ENCODE data around the gene RAPGEF4.

The RAPGEF4 gene

DNA sequence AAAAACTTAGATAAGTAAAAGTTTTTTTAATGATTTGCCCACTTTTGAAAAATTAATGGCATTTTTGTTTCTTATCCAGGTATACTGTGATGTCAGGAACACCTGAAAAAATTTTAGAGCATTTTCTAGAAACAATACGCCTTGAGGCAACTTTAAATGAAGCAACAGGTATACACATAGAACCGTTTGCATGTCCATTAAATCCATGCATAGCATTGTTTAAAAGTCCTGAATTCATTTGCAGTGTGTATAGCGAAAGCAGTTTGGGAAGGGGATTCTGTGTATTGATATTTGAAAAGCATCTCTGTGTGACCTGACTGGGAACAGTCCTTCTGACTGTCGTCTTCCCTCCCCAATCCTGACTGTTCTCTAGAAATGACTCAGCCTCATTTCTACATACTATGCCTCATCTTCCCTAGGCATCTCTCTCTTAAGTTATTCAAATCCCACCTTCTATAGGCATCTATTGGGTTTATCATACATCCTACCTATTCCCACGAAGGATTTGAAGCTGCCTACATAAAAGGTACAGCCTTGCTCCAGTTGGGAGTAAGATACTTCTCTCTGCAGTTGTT, 260.8 kb downstream of the RAPGEF4 start:
- ATAC-seq (replicated peaks) (no peak), DNase-seq (no peak)
- Mint-ChIP-seq H3K27ac (no peak overlapping the region), H3K4me1 (no peaks in the 10 kb centered on the region), H3K9me3 (no peaks in the 10 kb centered on the region), H3K4me3 (no peak overlapping the region), H3K36me3 (no peaks in the 10 kb centered on the region), H3K27me3 (peaks cover 15 to 24% of the 10 kb centered on the region in 2 donors)

DNA sequence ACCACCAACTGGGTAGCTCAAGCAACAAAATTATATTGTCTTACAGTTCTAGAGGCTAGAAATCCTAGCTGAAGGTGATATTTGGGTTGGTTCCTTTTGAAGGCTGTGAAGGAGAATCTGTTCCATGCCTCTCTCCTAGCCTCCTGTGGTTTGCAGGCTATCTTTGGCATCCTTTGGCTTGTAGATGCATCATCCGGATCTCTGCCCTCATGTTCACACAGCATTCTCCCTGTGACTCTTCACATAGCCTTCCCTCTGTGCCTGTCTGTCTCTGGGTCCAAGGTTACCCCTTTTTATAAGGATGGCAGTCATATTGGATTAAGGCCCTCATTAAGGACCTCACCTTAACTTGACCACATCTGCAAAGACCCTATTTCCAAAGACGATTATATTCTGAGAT, 261.4 kb downstream of the RAPGEF4 start:
- ATAC-seq (replicated peaks) (no peak), DNase-seq (no peak)
- Mint-ChIP-seq H3K27ac (no peak overlapping the region), H3K36me3 (no peaks in the 10 kb centered on the region), H3K4me1 (no peaks in the 10 kb centered on the region), H3K4me3 (no peak overlapping the region), H3K27me3 (peaks cover 15 to 26% of the 10 kb centered on the region in 2 donors), H3K9me3 (no peaks in the 10 kb centered on the region)

- no peak for DNase-seq
- Mint-ChIP-seq H3K4me1 (no peaks in the 10 kb centered on the region), H3K27me3 (peaks cover 15 to 32% of the 10 kb centered on the region in 2 donors), H3K36me3 (no peaks in the 10 kb centered on the region), H3K4me3 (no peak overlapping the region), H3K9me3 (no peaks in the 10 kb centered on the region), H3K27ac (no peak overlapping the region)
- no peak for ATAC-seq (replicated peaks)
These were observed 263.1 kb downstream of the RAPGEF4 start for GRCh38 chr2:172998547-172999272.

DNA sequence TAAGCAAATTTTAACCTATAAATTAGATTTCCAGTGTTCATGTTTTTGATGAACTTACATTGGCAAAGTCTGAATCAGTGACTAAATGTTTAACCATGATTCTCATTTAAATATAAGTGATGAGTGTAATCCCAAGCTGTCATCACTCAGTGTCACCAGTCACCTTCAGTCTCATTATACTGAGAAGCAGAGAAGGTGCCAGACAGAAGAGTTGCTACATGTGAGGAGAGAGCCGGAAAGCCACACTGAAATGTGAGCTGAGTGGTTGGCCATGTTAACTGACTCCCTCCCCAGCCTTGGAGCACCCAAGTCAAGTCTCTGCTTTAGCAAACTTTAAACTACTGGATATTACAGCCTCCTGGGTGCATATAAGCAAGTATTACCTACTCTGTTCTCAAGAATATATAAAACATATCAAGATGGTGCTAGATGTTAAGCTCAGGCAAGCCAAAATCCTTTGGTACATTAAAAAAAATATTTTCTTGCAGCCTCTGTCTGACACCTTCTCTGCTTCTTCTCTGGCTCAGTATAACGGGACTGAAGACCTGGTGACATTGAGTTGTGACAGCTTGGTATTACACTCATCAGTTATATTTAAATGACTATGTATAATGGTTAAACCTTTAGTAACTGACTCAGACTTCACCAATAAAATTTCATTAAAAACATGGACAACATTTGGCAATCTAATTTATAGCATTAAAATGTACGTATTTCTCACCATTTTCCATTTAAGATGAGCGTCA, 264.2 kb downstream of the RAPGEF4 start:
- no peaks in the 10 kb centered on the region for H3K36me3 Mint-ChIP-seq
- peaks cover 15 to 30% of the 10 kb centered on the region in 2 donors for H3K27me3 Mint-ChIP-seq
- H3K4me3 Mint-ChIP-seq: no peak overlapping the region
- no peaks in the 10 kb centered on the region for H3K4me1 Mint-ChIP-seq
- ATAC-seq (replicated peaks): no peak
- DNase-seq: no peak
- no peak overlapping the region for H3K27ac Mint-ChIP-seq
- H3K9me3 Mint-ChIP-seq: no peaks in the 10 kb centered on the region

- ATAC-seq (replicated peaks) (no peak), DNase-seq (no peak)
- no peaks in the 10 kb centered on the region for H3K9me3 Mint-ChIP-seq
- peaks cover 11 to 24% of the 10 kb centered on the region in 2 donors for H3K27me3 Mint-ChIP-seq
- H3K4me1 Mint-ChIP-seq: no peaks in the 10 kb centered on the region
- H3K4me3 Mint-ChIP-seq: no peak overlapping the region
- no peak overlapping the region for H3K27ac Mint-ChIP-seq
- H3K36me3 Mint-ChIP-seq: no peaks in the 10 kb centered on the region
These were observed 266.3 kb downstream of the RAPGEF4 start for GRCh38 chr2:173001664-173002604.

- DNase-seq: no peak
- no peaks in the 10 kb centered on the region for H3K36me3 Mint-ChIP-seq
- ATAC-seq (replicated peaks): no peak
- no peak overlapping the region for H3K27ac Mint-ChIP-seq
- no peak overlapping the region for H3K4me3 Mint-ChIP-seq
- no peaks in the 10 kb centered on the region for H3K4me1 Mint-ChIP-seq
- peaks cover 9 to 17% of the 10 kb centered on the region in 2 donors for H3K27me3 Mint-ChIP-seq
- no peaks in the 10 kb centered on the region for H3K9me3 Mint-ChIP-seq
These were observed 267.3 kb downstream of the RAPGEF4 start for GRCh38 chr2:173002751-173003541.

DNA sequence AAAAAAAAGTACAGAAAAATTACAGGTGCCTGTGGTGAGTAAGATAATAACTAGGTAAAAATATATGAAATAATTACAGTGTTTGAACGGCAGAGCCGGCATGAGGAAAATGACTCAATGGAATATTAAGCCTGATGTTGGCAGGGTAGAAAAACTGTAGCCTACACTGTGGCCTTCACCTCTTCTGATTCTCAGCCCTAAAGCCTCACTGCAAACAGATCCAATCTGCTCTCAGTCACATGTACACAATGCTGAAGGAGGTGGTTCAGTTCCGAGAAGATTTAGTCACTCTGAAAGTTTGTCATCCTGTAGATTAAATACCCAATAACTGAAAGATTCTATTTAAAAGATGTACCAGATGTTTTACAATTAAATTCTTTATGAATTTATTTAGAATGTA, 273.1 kb downstream of the RAPGEF4 start:
- no peak overlapping the region for H3K4me3 Mint-ChIP-seq
- H3K36me3 Mint-ChIP-seq: no peaks in the 10 kb centered on the region
- ATAC-seq (replicated peaks): no peak
- H3K9me3 Mint-ChIP-seq: no peaks in the 10 kb centered on the region
- peaks cover 0 to 4% of the 10 kb centered on the region in 2 donors for H3K27me3 Mint-ChIP-seq
- no peak for DNase-seq
- no peak overlapping the region for H3K27ac Mint-ChIP-seq
- H3K4me1 Mint-ChIP-seq: no peaks in the 10 kb centered on the region

GRCh38 chr2:173010233-173010632, 274.6 kb downstream of the RAPGEF4 start:
- Mint-ChIP-seq H3K27ac (no peak overlapping the region), H3K9me3 (no peaks in the 10 kb centered on the region), H3K27me3 (peaks cover 0 to 7% of the 10 kb centered on the region in 2 donors), H3K4me3 (no peak overlapping the region), H3K36me3 (no peaks in the 10 kb centered on the region), H3K4me1 (no peaks in the 10 kb centered on the region)
- DNase-seq (no peak), ATAC-seq (replicated peaks) (no peak)

GRCh38 chr2:173016451-173016850, 280.8 kb downstream of the RAPGEF4 start:
- H3K9me3 Mint-ChIP-seq: no peaks in the 10 kb centered on the region
- H3K27ac Mint-ChIP-seq: no peak overlapping the region
- H3K27me3 Mint-ChIP-seq: peaks cover 3 to 4% of the 10 kb centered on the region in 2 donors
- no peaks in the 10 kb centered on the region for H3K4me1 Mint-ChIP-seq
- DNase-seq (no peak), ATAC-seq (replicated peaks) (no peak)
- no peak overlapping the region for H3K4me3 Mint-ChIP-seq
- H3K36me3 Mint-ChIP-seq: no peaks in the 10 kb centered on the region

DNA sequence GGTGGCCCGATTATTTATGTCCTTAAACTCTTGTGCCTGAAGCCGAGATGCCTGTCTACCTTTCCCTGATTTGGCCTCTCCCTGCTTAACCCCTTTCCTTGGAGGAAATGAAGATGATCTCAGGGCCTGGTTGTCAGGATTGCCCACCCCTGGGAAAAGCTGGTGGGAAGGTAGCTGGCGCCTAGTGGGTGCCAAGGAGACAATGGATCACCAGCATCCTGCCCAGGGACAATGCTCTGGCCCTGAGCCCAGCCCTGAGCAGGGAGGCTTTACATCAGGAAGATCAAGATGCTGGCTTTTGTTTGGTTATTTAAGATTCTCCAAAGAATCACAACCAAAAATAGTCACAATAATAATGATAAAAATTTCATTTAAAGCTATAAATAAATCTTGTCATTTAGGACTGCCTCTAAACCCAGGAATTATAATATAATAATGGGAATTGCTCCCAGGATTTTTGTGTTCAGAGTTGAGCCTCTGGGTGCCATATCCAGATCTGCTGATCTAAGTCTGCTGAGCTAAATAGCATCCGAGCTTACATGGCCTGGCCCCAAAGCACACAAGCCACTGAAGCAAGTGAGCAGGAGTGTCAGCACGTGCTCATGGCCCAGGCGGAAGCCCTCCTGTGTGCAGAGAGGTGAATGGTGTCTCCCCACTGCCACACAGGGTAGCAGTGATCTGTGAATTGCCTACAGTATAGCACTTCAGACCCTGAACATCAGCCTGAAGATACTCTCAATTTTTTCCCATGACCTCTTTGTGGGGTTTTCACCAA, 282.2 kb downstream of the RAPGEF4 start:
- Mint-ChIP-seq H3K9me3 (no peaks in the 10 kb centered on the region), H3K36me3 (no peaks in the 10 kb centered on the region), H3K4me3 (no peak overlapping the region), H3K4me1 (no peaks in the 10 kb centered on the region), H3K27ac (no peak overlapping the region), H3K27me3 (peaks cover 3 to 14% of the 10 kb centered on the region in 2 donors)
- no peak for ATAC-seq (replicated peaks)
- no peak for DNase-seq

- no peak for DNase-seq
- H3K27ac Mint-ChIP-seq: no peak overlapping the region
- H3K36me3 Mint-ChIP-seq: no peaks in the 10 kb centered on the region
- no peaks in the 10 kb centered on the region for H3K9me3 Mint-ChIP-seq
- H3K27me3 Mint-ChIP-seq: peaks cover 2 to 14% of the 10 kb centered on the region in 2 donors
- no peaks in the 10 kb centered on the region for H3K4me1 Mint-ChIP-seq
- H3K4me3 Mint-ChIP-seq: no peak overlapping the region
- ATAC-seq (replicated peaks): no peak
These were observed 284.1 kb downstream of the RAPGEF4 start for GRCh38 chr2:173019755-173020154.

GRCh38 chr2:173021939-173022371, 286.3 kb downstream of the RAPGEF4 start:
- Mint-ChIP-seq H3K4me3 (no peak overlapping the region), H3K9me3 (no peaks in the 10 kb centered on the region)

DNA sequence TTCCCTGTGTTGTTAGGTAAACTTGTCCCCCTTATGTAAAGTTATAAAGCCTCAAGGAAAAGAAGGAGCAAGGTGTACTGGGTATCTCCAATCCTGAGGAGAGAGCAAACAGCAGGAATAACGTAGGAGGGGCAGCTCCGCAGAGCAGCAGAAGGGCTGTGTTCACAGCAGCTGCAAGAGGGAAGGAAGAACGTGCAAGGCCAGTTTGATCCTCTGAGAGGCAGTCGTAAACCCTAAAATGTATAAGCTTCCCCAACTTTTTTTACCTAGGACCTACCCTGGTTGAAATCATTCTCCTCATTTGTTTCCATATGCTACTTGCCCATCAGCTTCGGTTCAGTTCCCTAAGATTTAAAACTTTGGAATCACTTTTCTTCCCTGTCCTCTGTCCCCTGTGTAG, 288.1 kb downstream of the RAPGEF4 start:
- ATAC-seq (replicated peaks) (no peak), DNase-seq (no peak)
- H3K27ac Mint-ChIP-seq: no peak overlapping the region
- H3K4me3 Mint-ChIP-seq: no peak overlapping the region
- no peaks in the 10 kb centered on the region for H3K9me3 Mint-ChIP-seq
- peaks cover 3 to 6% of the 10 kb centered on the region in 2 donors for H3K4me1 Mint-ChIP-seq
- peaks cover 10 to 20% of the 10 kb centered on the region in 2 donors for H3K27me3 Mint-ChIP-seq
- no peaks in the 10 kb centered on the region for H3K36me3 Mint-ChIP-seq

More at GRCh38 chr2:173021939-173022371, 286.3 kb downstream of the RAPGEF4 start:
- Mint-ChIP-seq H3K27me3 (peaks cover 6 to 20% of the 10 kb centered on the region in 2 donors), H3K4me1 (no peaks in the 10 kb centered on the region), H3K27ac (no peak overlapping the region), H3K36me3 (no peaks in the 10 kb centered on the region)
- DNase-seq (no peak), ATAC-seq (replicated peaks) (no peak)

All from stimulated activated naive B cell treated with anti-CD40 and anti-IgM and Interleukin-4, amounts not matched to agents 10 μg/mL and 1 μg/mL and 100 μg/mL, for 72 hours (primary cell).